Activated CD8-positive, alpha-beta memory T cell treated with anti-CD3 and anti-CD28 coated beads, Interleukin-2, amount 50 U/mL, for 48 hours (primary cell): Measurements from ENCODE around the gene NPW.

Experiments
- DNase-seq: peaks from one replicate; pipeline ENCODE4 v3.0.0-alpha.2; 2020

The NPW gene

DNA sequence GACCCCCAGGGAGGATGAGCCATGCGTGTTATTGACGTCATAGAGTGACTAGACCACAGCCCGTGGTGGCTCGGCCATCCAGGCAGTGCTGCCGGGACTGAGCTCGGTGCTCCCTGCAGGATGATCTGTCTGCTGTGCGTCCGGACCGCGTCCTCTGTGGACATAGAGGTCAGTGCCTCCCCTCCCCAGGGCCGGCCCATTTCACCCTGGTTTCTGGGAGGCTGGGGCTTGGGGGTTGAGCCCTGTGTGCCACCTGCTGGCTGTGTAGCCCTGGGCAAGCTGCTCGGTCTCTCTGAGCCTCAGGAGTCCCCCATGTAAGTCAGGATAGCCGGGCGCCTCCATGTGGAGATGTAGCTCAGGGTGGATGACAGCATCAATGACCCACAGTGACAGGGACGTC, 36.5 kb downstream of the NPW start:
- DNase-seq = no peak

DNA sequence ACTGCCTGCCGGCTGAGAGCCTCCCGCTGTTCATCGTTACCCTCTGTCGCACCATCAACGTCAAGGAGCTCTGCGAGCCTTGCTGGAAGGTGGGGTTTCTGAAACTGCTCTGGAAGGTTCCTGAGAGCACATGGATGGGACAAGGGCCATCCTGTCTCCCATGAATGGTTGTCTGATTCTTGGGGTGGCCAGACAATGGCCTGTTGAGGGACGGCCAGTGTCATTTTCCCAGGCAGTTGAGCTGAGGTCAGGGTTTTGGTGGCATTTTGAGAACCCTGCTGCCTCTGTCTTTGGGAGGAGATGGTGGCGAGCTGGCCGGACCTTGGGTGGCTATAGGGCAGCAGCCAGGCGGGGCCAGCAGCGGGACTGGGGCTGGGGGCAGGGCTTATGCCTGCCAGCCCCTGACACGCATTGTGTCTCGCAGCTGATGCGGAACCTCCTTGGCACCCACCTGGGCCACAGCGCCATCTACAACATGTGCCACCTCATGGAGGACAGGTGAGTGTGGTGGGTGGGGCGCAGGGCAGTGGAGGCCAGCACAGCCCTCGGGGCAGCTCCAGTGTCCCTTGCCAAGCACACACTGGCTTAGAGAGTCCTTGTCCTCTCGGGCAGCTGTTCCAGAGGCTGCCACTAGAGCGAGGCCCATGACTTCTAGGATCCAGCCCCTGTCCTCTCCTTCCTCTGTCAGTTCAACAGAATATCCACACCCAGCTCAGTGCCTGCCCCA, 37.3 kb downstream of the NPW start:
- DNase-seq = no peak

DNA sequence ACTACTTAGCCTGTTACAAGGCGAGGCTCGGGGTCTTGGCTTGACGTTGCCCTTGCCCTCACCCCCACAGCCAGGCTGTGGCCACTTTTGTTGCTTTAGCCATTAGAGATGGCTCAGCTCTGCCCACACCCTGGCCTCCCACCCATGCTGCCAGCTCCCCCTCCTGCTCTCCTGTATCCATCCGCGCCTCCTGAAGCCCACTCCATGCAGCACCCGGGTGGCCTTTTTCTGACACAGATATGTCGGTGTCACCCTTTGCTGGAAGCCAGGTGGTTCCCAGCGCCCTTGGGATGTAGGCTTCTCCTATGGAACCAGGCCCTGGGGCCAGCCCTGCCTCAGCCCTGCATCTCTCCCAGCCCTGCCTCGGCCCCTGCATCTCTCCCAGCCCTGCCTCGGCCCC, 37.9 kb downstream of the NPW start:
- DNase-seq = no peak

DNA sequence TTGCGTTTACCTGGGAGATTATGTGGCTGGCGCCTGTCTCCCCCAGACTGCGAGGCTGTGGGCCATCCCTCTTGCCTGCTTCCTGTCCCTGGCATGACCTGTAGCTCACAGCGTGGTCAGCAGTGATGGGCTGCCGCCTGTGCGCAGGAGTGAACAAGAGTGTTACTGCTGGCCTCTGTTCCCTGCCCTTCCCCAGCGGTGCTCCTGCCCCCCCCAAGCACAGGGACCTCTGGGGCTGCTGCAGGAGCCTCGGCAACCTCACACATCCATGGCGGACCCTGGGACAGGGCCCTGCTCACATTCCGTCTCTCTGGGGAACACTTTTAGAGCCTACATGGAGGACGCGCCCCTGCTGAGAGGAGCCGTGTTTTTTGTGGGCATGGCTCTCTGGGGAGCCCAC, 38.8 kb downstream of the NPW start:
- DNase-seq = no peak

DNA sequence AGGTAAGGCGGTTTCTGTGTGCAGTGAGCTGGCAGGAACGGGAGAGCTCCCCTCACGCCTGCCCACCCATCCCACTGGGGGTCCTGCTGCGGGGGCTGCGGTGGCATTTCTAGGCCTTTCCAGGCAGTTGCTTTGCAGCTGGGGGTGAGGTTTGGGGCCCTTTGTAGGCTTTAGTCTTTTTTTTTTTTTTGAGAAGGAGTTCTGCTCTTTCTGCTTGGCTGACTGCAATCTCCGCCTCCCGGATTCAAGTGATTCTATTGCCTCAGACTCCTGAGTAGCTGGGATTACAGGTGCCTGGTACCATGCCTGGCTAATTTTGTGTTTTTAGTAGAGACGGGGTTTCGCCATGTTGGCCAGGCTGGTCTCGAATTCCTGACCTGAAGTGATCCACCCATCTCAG, 39.3 kb downstream of the NPW start:
- no peak for DNase-seq

DNA sequence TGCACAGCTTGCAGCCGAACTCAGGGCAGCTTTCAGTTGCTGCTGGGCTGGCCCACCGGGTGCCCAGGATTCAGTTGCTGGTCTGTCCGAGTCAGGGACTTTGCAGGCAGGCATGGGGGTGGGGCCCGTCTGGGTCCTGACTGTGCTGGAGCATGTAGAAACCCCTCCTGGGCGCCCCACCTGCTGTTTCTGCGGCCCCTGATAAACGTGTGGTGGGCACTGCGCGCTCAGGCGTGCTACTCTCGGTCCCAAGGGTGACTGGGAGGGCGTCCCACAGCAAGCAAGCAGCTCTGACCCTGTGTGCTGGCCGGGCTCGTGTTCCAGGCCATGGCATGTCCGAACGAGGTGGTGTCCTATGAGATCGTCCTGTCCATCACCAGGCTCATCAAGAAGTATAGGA, 40.8 kb downstream of the NPW start:
- DNase-seq = no peak

DNA sequence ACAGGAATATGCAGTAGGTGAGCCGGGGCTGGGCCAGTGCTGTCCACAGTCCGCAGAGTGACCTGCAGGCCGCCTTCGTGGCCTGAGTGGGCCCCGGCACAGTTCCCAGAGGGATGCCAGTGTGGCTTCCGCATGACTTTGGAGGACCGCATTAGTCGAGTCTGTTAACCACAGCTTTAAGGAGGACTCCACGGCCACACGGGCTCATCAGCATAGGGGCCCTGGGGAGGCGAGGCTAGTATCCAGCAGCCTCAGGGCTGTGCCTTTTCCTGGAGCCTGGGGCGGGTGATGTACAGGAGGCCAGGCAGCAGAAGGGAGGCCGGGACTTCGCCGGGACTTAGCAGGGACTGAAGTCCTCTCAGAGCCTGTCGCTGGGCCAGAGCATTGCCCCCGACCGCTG, 41.4 kb downstream of the NPW start:
- no peak for DNase-seq

DNA sequence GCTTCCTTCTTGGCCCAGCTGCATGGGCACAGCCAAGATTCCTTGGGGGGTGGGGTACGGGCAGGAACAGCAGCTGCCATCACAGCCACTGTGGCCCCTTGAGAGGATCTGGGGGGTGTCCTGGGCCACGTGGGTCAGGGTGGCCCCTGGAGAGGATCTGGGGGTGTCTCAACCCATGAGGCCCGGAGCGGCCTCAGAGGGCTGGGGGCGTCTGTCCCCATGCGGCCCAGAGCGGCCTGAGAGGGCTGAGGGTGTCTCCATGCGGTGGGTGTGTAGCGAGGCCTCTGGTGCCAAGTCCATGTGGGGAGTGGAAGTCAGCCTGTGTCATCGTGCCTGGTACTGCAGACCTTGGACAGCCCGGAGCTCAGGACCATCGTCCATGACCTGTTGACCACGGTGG, 41.9 kb downstream of the NPW start:
- DNase-seq = no peak

DNA sequence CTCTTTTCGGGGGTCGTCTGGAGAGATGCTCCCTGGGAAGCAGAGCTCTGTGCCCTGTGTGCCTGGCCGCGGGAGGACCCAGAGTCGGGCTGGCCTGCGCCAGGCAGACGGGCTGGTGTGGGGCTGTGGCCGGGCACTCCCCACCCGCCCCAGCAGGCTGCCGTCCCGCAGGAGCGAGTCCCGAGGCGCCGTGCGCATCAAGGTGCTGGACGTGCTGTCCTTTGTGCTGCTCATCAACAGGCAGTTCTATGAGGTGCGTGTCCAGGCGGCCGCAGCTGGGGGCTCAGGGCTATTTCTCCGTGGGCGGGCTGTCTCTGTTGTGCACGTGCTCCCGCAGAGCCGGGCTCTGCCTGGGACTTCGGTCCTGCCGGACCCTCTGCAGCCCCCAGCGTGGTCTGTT, 43.2 kb downstream of the NPW start:
- DNase-seq = no peak

DNA sequence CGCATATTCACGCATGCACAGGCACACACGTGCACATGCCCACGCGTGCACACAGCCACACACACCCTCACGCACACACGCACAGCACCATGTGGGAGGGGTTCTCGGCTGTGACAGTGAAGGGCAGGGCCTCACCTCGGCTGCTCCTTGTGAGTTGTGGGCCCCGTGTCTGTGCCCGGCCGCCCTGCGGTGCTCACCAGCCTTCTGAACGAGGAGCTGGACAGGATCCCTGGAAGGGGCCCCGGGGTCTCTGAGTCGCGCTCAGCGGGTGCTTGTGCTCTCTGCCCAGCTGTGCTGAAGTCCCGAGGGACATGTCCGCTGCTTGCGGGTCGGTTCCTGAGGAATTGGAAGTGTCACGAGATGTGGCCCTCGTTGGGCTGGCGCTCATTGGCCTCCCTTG, 44.3 kb downstream of the NPW start:
- no peak for DNase-seq

DNA sequence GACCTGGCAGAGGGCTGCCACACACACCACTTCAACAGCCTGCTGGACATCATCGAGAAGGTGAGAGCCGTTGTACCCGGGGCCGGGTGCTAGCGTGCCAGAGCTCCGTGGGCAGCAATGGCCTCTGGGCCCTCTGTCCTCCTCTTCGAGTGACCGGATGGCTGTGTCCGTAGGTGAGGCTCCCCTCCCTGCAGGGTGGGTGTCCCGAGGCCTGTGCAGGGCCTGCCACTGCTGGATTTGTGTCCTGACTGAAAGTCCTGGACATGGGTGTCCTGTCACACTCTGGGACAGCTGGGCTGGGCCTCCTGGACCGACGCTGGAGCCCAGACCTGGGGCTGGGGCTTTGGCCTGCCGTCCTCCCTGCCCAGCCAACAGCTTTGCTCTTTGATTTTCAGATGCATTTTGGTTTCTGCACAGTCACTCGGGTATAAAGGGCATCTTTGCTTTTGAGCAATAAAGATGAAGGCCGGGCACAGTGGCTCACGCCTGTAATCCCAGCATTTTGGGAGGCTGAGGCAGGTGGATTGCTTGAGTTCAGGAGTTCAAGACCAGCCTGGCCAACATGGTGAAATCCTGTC, 44.9 kb downstream of the NPW start:
- DNase-seq = no peak

DNA sequence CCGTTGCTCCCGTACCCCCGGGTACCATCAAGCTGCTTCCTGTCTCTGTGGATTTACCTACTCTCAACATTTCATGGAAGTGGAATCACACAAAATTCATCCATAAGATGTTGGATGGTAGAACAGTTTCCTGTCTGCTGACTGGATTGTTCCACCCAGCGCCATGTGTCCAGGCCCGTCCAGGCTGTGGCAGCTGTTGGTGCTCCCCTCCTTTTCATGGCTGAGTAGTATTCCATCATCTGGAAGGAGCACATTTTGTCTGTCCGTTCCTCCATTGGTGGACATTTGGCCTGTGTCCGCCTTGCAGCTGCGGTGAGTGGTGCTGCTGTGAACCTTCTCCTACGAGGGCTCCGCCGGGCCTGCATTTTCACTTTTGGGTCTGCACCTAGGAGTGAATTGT, 46.6 kb downstream of the NPW start:
- DNase-seq = no peak
